Gastrocnemius medialis (tissue), 4 donors: Measurements from ENCODE around the gene APOBEC3C.

Experiments used
- CTCF ChIP-seq, 5 experiments: fragments of 450-650 bp in 3 of 5; fragments of 200-600 bp in 2 of 5; sonication (generic) in 2 of 5; IDR thresholded peaks in 4 of 5; conservative IDR thresholded peaks in 1 of 5; 1 replicate in 4 of 5; 2 replicates in 1 of 5; pipeline ENCODE4 v1.5.1; 2016 to 2019; ENCODE audit warnings: antibody characterized with exemption in 5 of 5, mild to moderate bottlenecking in 3 of 5, moderate library complexity in 3 of 5
- POLR2A ChIP-seq, 2 donors: fragments of 450-650 bp; IDR thresholded peaks; one replicate each; pipeline ENCODE4 v1.6.1; 2017; ENCODE audit warnings: antibody characterized with exemption in 2 of 2, mild to moderate bottlenecking in 2 of 2, moderate library complexity in 2 of 2

DNA sequence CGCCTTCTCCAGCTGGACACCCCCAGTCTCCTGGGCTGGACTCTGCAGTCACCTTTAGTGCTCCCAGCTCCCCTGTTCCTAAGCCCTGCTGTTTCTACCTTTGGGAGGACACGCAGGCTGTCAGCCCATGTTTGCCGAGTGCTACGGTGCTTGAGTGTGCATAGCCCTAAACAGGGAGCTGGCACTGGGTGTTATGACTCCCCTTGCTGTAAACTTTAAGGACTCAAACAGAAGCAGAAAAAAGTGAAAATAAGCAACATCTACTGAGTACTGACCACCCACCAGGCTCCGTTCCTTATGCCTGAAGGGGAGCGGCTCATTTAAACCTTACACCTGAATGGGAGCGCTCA is 39.3 kb upstream of the APOBEC3C start:
- TF ChIP-seq CTCF (IDR thresholded peaks at IDR 0.05 in 4 of 5, conservative IDR thresholded peaks at IDR 0.05 in 1 of 5) = no peak
- TF ChIP-seq POLR2A (IDR thresholded peaks at IDR 0.05) = no peak
